Limb (tissue), 2 donors: ENCODE data around the gene LSM7.

Experiments
- DNase-seq, 2 donors: peaks; one replicate each; pipeline ENCODE4 v3.0.0-alpha.2; 2016; ENCODE audit errors: extremely low spot score in 2 of 2

LSM7 gene

DNA sequence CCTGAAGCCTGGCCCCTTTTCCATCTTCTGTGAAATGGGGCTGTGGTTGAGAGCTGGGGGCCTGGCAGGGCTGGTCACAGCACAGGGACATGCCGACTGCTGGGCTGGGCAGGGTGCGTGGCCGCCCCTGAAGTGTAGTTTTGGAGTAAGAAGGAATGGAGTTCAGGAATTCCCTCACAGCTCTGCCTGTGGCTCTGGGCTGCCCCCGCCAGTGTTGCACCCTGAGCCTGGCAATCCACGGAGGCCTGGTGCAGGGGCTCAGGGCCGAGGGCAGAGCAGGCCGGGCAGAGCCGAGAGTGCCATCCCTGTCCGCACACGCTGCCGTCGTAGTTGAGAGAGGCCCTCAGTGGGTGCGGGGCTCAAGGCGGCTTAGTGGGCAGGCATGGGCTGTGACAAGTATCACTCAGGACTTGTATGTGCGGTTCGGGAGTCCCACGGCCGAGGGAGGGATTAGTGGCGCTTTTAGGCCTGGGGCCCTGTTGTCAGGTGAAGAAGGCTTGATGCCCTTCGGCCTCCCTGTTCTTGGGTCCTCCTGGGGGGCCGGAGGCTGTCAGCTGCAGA, 9.7 kb upstream of the LSM7 start:
- DNase-seq = no peak

DNA sequence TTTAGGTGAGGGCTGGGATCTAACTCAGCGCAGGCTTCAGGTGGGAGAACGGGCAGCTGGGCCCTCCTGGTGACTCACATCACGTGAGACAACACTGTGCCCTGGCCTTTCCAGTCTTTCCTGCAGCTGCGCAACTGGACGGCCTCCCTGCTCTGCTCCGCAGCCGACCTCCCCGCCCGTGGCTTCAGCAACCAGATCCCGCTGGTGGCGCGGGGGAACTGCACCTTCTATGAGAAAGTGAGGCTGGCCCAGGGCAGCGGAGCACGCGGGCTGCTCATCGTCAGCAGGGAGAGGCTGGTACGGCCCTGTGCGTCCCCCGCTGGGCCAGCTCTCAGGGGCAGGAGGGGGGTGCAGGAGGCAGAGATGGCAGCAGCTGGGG, 8.9 kb upstream of the LSM7 start:
- peak; percentile 59 to 76 for DNase-seq

DNA sequence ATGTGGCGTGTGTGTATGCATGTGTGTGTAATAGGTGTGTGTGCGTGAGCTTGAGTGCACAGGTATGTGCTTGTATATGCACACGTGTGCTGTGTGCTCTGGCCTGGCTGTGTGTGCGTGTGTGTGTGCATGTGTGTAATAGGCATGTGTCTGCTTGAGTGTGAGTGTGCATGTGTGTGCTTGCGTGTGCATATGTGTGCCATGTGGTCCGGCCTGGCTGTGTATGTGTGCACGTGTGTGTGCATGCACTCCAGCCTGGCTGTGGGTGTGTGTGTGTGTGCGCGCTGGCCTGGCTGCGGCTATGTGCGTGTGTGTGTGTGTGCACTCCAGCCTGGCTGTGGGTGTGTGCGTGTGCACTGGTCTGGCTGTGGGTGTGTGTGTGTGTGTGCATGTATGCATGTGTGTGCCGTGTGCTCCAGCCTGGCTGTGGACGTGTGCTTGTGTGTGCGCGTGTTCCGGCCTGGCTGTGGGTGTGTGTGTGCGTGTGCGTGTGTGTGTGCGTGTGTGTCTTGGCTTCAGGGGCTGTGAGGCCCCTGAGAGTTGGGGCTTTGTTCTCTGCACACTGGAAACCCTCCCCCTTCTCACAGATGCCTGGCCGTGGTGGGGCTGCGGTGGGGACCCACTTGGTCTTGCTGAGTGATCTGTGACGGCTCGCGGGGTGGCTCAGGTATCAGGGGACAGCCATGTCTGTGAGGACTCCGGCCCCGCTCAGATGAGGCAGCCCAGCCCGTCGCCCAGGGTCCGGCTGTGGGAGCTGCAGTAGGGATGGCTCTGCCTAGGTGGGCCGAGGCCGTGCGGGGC, 8.3 kb upstream of the LSM7 start:
- peak in 1 of 2 donors; percentile 47 for DNase-seq

DNA sequence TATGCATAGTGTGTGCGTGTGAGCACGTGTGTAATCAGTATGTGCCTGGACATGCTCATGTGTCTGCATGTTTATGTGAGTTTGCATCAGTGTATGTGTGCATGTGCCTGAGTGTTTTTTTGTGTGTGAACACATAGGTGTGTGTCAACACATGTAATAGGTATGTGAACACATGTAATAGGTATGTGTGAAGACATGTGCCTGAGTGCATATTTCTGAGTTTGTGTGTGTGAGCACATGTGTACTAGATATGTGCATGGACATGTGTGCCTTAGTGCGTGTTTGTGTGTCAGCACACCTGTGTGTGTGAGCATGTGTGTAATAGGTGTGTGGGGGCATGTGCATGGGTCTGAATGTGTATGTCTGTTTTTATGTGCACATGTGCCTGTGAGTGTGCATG, 7.5 kb upstream of the LSM7 start:
- DNase-seq = no peak

DNA sequence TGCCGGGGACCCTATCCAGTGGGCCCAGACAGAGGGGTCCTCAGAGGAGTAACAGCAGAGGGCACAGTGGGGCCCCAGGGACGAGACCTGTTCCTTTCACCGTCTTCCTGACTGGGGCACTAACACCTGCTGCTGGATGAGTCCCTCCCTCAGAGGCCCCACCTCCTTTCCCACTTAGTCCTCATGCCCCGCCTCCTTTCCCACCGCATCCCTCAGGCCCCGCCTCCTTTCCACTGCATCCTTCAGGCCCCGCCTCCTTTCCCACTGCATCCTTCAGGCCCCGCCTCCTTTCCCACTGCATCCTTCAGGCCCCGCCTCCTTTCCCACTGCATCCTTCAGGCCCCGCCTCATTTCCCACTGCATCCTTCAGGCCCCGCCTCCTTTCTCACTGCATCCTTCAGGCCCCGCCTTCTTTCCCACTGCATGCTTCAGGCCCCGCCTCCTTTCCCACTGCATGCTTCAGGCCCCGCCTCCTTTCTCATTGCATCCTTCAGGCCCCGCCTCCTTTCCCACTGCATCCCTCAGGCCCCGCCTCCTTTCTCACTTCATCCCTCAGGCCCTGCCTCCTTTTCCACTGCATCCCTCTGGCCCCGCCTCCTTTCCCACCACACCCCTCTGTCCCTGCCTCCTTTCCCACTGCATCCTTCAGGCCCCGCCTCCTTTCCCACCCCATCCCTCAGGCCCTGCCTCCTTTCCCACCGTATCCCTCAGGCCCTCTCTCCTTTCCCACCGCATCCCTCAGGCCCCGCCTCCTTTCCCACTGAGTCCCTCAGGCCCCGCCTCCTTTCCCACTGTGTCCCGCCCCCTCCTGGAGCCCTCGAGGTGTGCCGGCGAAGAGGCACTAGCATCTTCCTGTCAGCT, 6.8 kb upstream of the LSM7 start:
- no peak for DNase-seq

DNA sequence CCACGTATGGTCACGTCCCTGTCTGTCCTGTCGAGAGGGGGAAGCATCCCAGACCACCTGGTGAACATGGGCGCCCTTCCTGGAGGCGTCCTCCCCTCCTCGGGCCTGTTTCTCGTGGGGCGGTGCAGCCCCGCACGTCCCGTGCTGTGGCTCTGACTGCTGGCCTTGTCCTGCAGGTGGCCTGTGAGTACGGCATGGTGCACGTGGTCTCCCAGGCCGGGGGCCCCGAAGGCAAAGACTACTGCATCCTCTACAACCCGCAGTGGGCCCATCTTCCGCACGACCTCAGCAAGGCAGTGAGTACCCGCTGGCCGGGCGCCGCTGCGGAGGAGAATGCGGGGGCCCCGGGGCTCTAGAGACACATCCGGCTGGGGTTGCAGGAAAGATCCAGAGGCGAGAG, 6.0 kb upstream of the LSM7 start:
- DNase-seq = no peak

DNA sequence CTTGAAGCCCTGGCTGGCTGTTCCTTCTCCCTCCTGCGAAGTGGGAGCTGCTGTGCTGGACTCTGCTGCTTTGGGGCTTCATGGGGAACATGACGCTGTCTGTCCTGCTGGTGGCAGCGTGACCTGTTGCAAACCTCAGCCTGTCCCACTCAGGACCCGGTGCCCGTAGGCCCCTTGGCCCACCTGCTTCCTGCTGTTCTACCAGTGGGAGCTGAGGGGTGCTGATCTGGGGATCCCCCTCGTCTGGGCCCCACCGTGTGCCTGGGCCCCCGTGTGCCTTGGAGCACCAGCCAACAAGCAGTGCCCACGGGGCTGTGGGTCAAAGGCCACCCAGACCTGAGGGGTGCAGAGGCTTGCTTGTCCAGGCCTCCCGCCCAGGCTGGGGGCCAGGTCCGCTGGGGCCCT, 5.4 kb upstream of the LSM7 start:
- no peak for DNase-seq

DNA sequence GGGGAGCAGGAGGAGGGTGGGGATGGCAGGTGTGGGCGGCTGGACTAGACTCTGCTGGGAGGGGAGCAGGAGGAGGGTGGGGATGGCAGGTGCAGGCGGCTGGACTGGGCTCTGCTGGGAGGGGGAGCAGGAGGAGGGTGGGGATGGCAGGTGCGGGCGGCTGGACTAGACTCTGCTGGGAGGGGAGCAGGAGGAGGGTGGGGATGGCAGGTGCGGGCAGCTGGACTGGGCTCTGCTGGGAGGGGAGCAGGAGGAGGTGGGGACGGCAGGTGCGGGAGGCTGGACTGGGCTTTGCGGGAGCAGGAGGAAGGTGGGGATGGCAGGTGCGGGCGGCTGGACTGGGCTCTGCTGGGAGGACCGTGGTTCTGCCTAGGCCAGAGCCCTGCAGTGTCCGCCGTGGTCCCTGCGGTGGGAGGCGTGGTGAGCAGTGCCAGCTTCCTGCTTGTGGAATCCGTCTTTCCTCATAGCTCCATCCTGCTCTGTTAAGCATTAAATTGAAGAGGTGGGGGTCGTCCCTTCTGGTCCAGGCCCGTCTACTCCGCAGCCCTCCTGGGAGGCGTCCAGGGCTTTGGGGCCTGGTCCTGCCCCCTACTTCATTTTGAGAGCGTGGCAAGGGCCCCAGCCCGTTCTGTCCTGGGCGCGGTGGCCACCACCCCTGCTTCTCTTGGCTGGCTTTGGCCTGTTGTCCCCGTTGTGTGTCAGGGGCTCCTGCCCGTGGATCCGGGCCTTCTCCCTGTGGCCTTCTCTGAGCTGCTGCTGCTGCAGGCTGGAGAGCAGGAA, 4.8 kb upstream of the LSM7 start:
- peak in 1 of 2 donors; percentile 66 for DNase-seq

DNA sequence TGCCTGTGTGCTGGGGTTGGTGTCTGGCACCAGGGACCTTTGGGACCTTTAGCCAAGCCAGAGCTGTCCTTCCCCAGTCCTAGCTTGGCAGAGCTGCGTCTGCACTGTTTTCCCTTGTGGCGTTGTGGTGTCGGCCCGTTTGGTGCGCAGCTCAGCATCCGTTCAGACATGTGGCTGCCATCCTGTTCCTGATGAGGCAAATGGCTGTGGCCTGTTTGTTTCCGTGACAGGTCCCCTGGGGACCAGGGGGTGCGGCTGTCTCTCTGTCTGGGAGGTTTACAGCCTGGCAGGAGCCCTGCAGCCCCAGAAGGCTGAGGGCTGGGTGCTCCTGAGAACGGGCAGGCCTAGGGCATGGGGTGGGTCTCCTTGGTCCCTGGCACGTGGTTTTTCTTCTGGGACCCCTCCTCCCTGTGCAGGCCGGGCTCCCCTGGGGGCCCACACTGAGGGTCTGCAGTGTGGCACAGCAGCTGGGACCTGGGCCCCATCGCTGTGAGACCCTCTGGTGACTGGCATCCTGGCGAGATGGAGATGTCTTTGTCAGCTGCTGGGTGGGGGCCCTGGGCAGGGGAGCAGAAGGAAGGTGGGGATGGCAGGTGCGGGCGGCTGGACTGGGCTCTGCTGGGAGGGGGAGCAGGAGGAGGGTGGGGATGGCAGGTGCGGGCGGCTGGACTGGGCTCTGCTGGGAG, 4.1 kb upstream of the LSM7 start:
- peak in 1 of 2 donors; percentile 55 for DNase-seq

DNA sequence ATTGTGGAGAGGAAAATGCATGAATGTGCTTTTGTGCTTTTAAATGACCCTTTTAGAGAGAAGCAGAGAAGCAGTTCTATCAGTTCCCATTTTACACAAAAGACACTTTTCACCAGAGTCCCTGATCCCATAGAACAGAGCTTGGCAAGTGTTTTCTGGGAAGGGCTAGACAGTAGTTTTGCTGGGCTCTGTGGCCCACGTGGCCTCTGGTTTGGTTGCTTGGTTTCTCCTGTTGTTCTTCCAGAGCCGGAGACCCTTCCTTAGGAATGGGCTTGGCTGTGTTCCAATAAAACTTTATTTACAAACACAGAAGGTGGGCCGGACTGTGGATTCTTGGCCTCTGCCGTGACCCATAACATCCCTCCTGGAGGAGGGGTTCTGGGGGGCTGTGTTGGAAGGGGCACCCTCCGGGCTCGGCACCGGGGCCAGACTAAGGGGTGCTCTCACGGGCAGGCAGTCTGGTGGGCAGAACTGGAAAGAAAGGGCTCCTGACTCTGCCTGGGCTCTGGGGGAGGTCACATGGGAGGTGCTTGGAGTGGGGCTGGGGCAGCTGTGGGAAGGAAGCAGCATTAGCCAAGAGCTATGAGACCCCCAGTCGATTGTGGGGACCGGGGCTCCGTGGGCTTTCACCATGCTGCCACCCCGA, 3.3 kb upstream of the LSM7 start:
- no peak for DNase-seq

DNA sequence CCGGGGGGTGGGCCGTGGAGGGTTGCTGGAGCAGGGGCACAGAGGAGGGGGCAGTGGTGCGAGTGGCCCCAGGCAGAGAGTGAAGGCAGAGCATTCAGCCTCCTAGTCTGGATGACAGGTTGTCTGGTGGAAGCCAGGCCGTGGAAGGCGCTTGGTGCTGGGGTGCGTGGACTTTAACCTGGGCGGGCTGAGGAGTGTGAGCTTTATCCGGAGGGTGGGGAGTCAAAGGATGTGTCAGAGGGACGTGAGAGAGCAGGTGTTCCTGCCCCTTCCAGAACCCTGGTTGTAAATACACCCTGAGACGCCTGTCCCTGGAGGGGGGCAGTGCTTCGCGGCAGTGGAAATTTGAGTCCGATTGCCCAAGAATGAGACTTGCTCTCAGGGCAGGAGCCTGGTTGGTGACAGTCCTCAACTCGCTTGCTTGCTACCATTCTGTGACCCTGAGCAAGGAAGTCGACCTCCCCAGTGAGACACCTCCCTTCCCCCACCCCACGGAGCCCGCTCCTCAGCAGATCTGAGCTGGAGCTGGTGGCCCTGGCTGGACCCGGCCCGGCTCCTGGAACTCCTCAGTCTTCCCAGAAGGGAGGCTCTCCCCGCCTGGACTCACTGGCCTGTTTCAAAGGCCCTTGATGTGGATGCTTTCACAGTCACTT, 2.4 kb upstream of the LSM7 start:
- no peak for DNase-seq

DNA sequence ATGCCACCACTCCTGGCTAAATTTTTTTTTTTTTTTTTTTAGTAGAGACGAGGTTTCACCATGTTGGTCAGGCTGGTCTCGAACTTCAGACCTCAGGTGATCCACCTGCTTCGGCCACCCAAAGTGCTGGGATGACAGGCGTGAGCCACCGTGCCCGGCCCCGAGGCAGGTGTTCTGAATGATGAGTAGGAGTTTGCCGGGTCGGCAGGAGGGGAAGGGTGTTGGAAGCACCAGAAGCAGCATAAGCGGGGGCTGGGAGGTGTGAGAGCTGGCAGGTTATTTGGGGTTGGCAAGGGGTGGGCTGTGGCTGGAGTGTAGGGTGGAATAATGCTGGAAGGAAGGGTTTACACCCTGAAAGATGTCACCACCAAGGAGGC, 1.9 kb upstream of the LSM7 start:
- DNase-seq = no peak

DNA sequence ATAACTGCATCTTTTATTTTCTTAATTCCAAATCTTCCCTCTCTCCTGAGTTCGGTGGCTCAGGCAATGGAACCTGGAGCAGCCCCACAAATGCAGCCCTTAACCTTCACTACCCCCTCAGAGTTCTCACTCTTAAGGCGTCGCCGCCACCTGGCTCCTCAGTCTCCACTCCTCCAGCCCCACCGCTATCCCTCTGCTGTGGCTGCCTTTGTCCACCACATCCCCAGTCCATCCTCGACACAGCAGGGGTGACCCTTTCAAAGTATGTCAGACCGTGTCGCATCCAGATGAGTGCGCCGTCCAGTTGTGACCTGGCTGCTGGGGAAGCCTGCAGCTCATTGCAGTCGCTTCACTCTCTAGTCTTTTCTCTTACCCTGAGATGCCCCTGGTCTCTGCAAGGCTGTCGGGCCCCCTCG, 1.1 kb upstream of the LSM7 start:
- no peak for DNase-seq

DNA sequence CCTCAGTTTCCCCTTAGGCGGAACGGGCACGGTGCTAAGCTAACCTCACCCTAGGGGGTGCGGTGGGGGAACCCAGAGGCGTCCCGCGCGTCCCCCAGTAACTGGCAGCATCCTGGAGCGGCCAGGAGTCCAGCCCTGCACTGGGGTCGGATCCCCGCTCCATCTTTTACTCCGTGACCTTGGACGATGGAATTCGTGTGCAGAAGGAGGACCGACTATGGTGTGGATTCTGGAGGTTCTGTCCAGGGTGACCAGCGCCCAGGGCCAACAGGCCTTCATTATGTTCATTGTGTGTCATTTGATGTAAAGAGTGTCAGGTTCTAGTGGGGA, 728 bp upstream of the LSM7 start:
- DNase-seq = no peak

DNA sequence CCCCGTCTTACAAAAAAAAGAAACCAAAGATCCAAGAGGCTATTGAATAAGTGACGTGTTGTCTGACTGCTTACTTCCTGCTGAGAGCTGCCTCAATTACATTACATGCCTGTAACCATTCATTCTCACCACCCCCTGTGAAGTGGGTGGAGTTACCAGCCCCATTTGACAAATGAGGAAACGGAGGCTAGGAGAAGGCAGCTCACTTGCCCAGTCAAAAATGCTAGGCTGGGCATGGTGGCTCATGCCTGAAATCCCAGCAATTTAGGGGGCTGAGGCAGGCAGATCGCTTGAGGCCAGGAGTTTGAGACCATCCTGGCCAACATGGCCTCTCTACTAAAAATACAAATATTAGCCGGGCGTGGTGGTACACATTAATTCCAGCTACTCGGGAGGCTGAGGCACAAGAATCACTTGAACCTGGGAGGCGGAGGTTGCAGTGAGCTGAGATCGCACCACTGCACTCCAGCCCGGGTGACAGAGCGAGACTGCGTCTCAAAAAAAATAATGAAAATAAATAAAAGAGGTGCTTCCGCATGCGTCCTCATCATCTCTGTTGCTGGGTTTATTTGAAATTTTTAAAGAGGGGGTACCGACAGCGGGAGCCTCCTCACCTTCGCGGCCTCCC, 499 bp downstream of the LSM7 start:
- DNase-seq = no peak

DNA sequence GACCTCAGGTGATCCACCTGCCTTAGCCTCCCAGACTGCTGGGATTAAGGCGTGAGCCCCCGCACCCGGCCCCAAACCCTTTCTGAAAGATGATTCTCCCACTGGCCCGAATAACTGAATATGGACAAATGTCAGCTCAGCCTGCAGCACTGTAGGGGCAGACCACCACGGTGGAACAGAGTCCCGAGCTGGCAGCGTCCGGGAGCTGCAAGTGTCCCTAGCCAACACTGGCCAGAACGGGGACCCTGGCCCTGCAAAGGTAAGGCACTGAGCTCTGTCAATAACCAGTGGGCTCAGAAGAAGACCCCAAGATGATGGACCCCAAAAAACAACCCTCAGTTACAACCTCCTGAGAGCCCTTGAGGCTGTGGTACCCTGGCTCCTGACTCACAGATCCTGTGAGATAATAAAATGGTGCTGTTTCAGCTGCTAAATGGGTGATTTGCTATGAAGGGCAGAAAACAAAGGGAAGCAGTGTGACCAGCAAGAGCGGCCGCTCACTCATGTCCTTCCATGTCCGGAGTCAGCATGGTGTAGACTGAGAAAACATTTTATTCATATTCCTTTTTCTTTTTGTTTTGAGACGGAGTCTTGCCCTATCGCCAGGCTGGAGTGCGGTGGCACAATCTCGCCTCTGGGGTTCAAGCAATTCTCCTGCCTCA, 1.6 kb downstream of the LSM7 start:
- DNase-seq = no peak

DNA sequence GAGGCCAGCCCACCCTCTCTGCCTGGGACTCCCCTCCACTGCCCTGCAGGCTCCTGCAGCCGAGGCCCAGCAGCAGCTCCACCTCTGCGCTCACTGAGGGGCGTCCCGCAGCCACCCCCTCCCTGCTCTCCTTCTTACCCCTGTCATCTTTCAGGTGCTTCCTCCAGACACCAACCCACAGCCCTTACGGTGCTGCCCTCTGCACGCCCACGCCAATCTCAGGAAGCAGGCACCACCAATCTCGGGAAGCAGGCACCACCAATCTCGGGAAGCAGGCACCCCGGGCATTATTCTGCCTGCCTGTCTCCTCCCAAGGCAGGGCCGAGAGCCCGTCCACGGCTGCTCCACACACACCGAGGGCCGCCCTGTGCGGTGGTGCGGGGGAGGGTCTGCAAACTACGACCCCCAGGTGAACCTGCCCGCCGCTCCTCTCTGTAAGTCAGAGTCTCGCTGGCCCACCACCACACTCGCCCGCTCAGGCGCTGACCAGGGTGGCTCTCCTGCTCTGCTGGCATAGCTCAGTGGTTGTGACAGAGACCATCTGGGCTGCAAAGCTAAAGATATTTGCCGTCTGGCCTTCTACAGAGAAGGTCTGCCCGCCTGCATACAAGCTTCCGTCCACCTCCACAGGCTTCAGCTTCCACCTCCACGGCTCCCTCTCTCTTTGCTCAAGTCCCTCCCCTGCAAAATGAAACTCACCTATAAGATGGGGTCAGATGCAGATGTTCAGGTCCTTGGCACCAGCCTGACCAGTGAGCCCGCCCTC, 2.9 kb downstream of the LSM7 start:
- DNase-seq = no peak

DNA sequence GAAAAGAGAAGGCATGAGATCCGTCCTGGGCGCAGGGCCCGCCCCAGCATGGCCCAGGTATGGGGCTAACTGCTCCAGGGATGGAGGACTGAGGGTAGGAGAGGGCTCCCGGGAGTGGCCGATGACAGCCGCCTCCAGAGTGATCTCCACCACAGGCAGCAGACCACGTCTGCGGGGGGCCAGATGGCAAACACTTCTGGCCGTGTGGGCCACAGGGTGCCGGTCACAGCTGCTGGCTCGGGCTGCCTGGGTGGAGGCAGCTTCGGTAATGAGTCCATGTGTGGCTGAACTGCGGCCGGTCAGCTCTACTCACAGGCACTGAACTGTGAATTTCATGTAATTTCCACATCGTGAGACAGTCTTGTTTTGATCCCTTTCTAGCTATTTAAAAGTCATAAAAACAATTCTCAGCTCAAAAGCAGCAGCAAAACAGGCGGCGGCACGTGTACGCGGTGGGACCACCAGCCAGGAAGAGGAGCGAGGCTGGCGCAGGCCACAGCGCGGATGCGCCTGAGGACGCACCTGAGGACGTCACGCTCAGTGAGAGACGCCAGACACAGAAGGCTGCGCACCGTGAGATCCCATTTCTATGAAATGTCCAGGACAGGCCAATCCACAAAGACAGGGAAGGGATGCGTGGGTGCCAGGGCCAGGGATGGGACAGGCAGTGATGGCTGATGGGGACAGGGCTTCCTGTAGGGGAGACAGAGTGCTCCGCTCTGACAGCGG, 4.0 kb downstream of the LSM7 start:
- no peak for DNase-seq
